ENCODE measurements around the gene SLC22A17. TPM values are rescaled to one million over a fixed set of nuclear protein-coding genes. Genes with fewer than 3 reads are reported as not detected.

The SLC22A17 gene
- total RNA-seq, 1 donor from 2014 or later = 22.2 TPM

DNA sequence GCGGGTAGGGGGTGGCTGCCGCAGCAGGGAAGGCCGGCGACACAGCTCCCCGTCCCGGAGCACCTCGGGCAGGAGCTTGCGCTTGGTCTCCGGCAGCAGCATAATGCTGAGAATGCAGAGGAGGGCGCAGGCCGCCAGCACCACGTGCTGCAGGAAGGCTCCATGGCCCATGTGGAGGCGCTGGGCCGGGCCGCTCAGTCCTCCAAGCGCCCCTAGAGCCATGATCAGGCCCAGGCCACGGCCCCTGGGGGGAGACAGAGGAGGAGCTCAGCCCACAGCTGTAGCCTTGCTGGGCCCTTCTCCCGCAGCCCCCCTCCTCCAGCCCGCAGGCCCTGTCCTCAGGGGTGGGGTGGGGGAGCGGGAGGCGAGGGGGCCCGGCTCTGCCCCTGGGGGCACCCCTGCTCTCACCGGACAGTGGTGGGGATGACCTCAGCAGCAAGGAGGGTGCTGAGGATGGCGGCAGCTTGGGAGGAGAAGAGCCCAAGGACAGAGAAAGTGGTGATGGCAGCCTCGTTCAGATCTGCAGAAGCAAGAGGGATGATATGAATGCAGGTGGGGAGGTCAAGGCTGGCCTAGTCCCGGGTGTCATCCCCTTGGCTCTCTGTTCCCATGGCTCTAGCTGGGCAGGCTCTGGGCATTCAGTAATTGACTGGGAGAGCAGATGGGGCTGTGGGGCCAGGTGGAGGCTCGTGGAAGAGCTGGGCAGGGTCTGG lies 5.8 kb downstream of the SLC22A17 start:
- H3K27me3 Mint-ChIP-seq (ENCODE audit: insufficient read depth, low read depth) = peaks cover 12% of the 10 kb centered on the region
- Histone ChIP-seq H3K27ac (no peak overlapping the region), H3K9me3 (ENCODE audit: low read depth) (no peaks in the 10 kb centered on the region), H3K4me3 (no peak overlapping the region), H3K27me3 (peaks cover 9% of the 10 kb centered on the region), H3F3A (ENCODE audit: low read depth) (peaks cover 5% of the 10 kb centered on the region), H3K9ac (no peak overlapping the region), H3K4me2 (no peak overlapping the region), H3K79me2 (ENCODE audit: low read depth) (peaks cover 2% of the 10 kb centered on the region), H3K4me1 (peaks cover 4% of the 10 kb centered on the region), H4K20me1 (ENCODE audit: low read depth) (peaks cover 8% of the 10 kb centered on the region), H3K36me3 (no peaks in the 10 kb centered on the region), H2AFZ (replicated peaks) (no peak overlapping the region)
- no peak for TF ChIP-seq EZH2phosphoT487 (IDR thresholded peaks at IDR 0.05)
- TF ChIP-seq EZH2 (IDR thresholded peaks at IDR 0.05) = no peak
- TF ChIP-seq, protein P1, sequence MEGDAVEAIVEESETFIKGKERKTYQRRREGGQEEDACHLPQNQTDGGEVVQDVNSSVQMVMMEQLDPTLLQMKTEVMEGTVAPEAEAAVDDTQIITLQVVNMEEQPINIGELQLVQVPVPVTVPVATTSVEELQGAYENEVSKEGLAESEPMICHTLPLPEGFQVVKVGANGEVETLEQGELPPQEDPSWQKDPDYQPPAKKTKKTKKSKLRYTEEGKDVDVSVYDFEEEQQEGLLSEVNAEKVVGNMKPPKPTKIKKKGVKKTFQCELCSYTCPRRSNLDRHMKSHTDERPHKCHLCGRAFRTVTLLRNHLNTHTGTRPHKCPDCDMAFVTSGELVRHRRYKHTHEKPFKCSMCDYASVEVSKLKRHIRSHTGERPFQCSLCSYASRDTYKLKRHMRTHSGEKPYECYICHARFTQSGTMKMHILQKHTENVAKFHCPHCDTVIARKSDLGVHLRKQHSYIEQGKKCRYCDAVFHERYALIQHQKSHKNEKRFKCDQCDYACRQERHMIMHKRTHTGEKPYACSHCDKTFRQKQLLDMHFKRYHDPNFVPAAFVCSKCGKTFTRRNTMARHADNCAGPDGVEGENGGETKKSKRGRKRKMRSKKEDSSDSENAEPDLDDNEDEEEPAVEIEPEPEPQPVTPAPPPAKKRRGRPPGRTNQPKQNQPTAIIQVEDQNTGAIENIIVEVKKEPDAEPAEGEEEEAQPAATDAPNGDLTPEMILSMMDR (IDR thresholded peaks at IDR 0.05) = no peak
- H3K27ac Mint-ChIP-seq = no peak overlapping the region
- DNase-seq (ENCODE audit: low spot score) = no peak
- H3K4me1 Mint-ChIP-seq = peaks cover 16% of the 10 kb centered on the region
- peaks cover 9% of the 10 kb centered on the region for H3K9me3 Mint-ChIP-seq
- peaks cover 23% of the 10 kb centered on the region for H3K36me3 Mint-ChIP-seq
- H3K4me3 Mint-ChIP-seq = peak overlapping the region; percentile 70

DNA sequence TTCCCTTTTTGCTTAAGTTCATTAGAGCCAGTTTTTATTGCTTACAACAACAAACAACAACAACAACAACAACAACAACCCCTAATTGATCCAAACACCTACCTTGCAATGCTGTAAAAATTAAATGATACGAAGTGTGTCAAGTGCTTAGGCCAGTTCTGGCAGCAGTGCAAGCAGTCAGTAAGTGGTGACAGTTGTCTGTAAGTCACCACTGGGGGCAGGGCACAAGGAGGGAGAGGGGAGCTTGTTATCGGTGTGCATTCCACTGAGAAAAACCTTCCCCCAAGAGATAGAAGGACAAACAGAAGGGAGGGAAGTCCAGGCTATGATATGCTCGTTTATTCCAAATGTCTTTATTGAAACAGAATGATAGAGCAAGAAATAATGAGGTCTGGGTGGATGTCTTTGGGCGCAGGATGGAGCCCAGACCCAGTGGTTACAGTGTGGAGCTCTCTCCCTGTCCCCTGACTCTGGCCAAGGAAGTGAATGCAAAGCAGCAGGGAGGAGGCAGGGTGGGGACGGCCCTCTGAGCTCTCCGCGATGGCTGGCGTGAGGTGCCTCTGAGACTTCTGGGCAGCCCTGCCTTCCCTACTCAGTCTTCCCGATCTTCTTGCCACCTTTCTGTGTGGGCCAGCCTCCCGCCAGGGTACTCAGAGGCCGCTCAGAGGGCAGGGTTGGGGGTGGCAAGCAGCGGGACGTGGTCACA lies 6.5 kb downstream of the SLC22A17 start:
- no peak overlapping the region for H2AFZ ChIP-seq (replicated peaks)
- H3K9me3 Mint-ChIP-seq = peaks cover 9% of the 10 kb centered on the region
- H3K4me3 ChIP-seq = no peak overlapping the region
- H3K79me2 ChIP-seq (ENCODE audit: low read depth) = no peaks in the 10 kb centered on the region
- no peaks in the 10 kb centered on the region for H3K9me3 ChIP-seq (ENCODE audit: low read depth)
- peaks cover 5% of the 10 kb centered on the region for H3F3A ChIP-seq (ENCODE audit: low read depth)
- H3K27ac Mint-ChIP-seq = peak overlapping the region; percentile 0
- H3K4me3 Mint-ChIP-seq = peak overlapping the region; percentile 25
- H3K4me1 ChIP-seq = no peaks in the 10 kb centered on the region
- peak; percentile 36 for DNase-seq (ENCODE audit: low spot score)
- H3K27ac ChIP-seq = no peak overlapping the region
- TF ChIP-seq EZH2 (IDR thresholded peaks at IDR 0.05) = no peak
- TF ChIP-seq, protein P1 (IDR thresholded peaks at IDR 0.05) = peak; percentile 33
- H3K27me3 ChIP-seq = peaks cover 2% of the 10 kb centered on the region
- no peaks in the 10 kb centered on the region for H3K36me3 ChIP-seq
- peaks cover 10% of the 10 kb centered on the region for H3K27me3 Mint-ChIP-seq (ENCODE audit: insufficient read depth, low read depth)
- H3K4me1 Mint-ChIP-seq = peaks cover 12% of the 10 kb centered on the region
- no peak overlapping the region for H3K4me2 ChIP-seq
- H3K9ac ChIP-seq = no peak overlapping the region
- peaks cover under 1% of the 10 kb centered on the region for H4K20me1 ChIP-seq (ENCODE audit: low read depth)
- H3K36me3 Mint-ChIP-seq = peaks cover 20% of the 10 kb centered on the region

DNA sequence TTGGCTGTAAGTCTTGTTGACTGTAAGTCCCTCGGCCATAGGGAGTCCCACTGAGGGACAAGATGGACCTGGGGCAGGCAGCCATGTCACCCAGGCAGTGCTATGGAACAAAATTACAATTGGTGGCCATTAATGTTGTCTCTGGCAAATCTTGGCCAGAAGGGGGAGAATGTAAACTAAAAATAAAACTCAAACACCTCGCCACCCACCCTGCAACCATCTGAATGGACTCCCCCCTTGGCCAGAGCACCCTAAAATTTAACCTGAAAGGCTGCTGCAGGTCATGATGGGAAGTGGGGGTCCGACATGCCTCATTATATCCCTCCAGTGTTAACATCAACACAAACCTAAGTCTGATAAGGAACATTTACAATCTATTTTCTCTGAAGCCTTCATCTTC lies 8.2 kb downstream of the SLC22A17 start:
- Histone ChIP-seq H3K36me3 (no peaks in the 10 kb centered on the region), H4K20me1 (ENCODE audit: low read depth) (no peaks in the 10 kb centered on the region), H3K4me2 (no peak overlapping the region), H3K27ac (no peak overlapping the region), H2AFZ (replicated peaks) (no peak overlapping the region), H3K9me3 (ENCODE audit: low read depth) (peaks cover 13% of the 10 kb centered on the region), H3K27me3 (no peaks in the 10 kb centered on the region), H3K4me1 (no peaks in the 10 kb centered on the region), H3F3A (ENCODE audit: low read depth) (peaks cover 5% of the 10 kb centered on the region), H3K9ac (no peak overlapping the region), H3K79me2 (ENCODE audit: low read depth) (no peaks in the 10 kb centered on the region), H3K4me3 (no peak overlapping the region)
- peaks cover 14% of the 10 kb centered on the region for H3K9me3 Mint-ChIP-seq
- H3K4me3 Mint-ChIP-seq = no peak overlapping the region
- no peak for TF ChIP-seq EZH2phosphoT487 (IDR thresholded peaks at IDR 0.05)
- TF ChIP-seq, protein P1 (IDR thresholded peaks at IDR 0.05) = no peak
- TF ChIP-seq EZH2 (IDR thresholded peaks at IDR 0.05) = no peak
- DNase-seq (ENCODE audit: low spot score) = no peak
- peaks cover 8% of the 10 kb centered on the region for H3K36me3 Mint-ChIP-seq
- H3K27ac Mint-ChIP-seq = no peak overlapping the region
- H3K27me3 Mint-ChIP-seq (ENCODE audit: insufficient read depth, low read depth) = peaks cover 8% of the 10 kb centered on the region
- peaks cover 5% of the 10 kb centered on the region for H3K4me1 Mint-ChIP-seq
